ENCODE data around the gene SLC27A4.
"Not testable (repeated sequence)": the region's sequence is repeated elsewhere in the genome, so short reads cannot be mapped to it uniquely, and the experiment has no call there.

SLC27A4 gene

DNA sequence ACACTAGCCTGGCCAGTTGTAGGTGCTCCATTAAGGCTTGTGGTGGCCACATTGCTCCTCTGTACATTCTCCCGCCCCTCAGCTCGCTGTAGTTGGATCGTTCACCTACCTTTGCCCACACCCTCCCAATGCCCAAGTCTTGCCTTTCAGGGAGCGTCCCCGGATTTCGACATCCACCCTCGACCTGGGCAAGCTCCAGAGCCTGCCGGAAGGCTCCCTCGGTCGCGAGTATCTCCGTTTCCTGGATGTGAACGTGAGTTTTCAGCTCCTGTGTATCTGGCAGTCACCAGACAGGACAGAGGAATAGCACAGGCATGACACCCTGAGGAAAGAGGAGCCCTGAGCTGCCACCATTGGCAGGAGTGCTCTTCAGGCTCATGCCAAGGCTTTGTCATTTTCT lies 14.7 kb upstream of the SLC27A4 start:
- no peak for DNase-seq

DNA sequence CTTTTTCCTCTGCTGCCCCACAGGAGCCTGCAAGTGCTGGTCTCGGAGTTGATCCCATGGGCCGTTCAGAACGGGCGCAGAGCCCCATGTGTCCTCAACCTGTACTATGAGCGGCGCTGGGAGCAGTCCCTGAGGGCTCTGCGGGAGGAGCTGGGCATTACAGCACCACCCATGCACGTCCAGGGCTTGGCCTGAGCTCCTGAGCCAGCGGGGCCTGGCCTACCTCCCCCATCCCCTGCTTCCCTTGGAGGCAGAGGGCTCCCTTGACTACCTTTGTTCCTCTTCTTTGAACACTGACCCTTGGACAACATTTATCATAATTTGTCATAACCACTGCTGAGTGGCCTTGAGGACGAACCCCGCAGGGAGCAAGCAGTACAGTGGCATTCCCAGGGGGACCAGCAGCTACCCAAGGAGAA lies 6.9 kb upstream of the SLC27A4 start:
- no peak for DNase-seq

DNA sequence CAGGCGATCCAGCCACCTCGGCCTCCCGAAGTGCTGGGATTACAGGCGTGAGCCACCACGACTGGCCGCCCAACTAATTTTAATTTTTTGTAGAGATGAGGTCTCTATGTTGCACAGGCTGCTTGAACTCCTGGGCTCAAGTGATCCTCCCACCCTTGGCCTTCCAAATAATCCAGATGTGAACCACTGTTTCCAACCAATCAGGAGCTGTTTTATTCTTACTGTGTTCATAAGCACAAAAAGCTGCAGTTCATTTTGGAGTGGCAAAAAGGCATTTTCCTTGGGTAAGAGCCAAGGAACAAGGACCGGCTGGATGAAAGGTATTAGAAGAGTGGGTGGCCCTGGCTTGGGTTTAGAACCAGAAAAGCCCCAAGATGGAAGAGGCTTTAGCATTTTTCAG lies 5.2 kb upstream of the SLC27A4 start:
- no peak for DNase-seq

DNA sequence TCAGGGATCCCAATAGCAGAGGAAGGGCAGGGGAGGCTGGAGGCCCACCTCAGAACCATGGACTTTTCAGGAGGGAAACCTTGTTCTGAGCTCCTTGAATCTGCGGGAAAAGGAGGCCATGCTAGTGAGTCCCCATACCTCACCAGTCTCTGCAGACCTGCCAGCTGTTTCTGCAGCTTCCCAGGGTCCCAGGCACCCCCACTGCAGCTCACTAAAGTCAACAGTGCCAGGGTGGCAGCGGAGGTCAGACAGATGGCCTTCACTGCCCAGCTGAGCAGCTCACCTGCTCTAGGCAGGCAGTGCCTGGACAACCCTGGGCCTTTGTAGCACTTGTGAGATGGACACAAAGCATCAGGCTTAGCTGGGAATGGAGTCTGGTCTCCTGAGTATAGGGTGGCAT lies 4.4 kb upstream of the SLC27A4 start:
- no peak for DNase-seq

DNA sequence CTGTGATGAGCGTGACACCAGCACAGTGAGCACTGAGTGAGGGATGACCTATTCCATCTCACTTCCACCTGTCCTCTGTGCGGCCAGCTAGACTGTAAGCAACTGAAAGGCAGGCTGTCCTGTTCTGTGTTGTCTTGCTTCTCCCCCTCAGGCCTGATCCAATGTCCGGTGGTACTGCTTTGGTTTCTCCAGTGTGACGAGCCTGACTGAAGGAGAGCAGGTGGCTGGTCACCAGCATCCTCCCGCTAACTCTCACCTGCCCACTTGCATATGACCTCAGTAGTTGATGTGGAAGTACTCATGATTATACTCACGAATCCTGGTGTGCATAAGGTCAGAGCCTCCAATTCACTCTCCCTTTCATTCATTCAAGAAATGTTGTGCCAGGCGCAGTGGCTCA lies 2.4 kb upstream of the SLC27A4 start:
- no peak for DNase-seq

DNA sequence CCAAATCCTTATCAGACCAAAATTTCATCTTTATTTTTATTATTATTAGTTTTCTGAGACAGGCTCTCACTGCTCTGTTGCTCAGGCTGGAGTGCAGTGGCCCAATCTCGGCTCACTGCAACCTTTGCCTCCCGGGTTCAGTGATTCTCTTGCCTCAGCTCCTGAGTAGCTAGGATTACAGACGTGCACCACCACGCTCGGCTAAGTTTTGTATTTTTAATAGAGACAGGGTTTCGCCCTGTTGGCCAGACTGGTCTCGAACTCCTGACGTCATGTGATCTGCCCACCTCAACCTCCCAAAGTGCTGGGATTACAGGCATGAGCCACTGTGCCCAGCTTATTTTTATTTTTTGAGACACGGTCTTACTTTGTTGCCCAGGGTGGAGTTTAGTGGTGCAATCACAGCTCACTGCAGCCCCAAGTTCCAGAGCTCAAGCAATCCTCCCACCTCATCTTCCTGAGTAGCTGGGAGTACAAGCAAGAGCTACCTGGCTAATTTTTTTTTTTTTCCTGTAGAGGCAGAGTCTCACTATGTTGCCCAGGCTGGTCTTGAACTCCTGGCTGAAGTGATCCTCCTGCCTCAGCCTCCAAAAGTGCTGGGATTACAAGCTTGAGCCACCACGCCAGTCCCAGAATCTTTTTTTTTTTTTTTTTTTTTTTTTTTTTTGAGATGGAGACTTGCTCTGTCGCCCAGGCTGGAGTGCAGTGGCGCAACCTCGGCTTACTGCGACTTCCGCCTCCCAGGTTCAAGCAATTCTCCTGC lies 1.3 kb upstream of the SLC27A4 start:
- DNase-seq = not testable (repeated sequence)

DNA sequence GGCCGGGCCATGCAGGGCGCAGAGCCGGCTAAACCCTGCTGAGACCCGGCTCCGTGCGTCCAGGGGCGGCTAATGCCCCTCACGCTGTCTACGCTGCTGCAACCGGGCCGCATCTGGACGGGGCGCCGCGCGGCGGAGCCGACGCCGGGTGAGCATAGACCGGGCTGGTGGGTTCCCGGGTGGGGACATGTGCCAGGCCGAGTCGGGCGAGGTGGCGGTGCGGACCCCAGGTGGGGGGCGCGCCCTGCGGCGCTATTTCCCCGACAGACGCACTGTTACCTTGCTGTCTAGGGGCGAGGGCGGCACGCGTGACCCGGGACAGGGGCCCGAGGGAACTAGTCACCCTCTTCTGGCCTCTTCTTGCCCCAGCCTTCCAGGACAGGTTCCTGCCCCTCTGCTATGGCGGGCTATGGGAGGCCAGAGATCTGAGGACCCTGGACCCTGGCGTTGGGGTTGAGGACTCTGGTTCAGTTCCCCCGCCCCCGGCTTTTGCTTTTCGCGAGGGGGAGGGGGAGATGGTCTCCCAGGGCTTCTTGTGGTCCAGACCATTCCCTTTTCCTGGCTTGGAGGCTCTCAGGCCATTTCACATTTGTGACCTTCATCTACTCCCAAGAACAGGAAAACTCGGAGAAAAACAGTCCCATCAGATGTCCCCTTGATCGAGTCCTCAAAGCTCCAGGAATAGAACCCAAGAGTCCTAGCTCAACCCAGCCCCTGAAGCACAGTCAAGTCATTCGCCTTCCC lies 536 bp downstream of the SLC27A4 start:
- DNase-seq = no peak

DNA sequence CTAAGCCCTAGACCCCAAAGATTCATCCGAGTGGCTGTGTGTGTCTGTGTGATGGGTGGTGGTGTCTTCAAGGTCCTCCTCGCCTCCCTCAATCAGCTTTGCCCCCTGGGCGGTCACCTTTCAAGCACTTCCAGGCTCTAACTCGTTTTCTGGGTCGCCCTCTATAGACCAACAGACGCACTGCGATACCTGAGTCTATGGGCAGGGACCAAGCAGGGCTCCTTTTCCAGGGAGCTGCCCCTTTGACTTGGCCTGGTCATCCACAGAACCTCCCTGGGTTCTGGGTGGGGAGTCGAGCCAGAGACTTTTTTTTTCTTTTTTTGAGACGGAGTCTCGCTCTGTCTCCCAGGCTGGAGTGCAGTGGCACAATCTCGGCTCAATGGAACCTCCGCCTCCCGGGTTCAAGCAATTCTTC lies 1.1 kb downstream of the SLC27A4 start:
- DNase-seq = peak; percentile 58

DNA sequence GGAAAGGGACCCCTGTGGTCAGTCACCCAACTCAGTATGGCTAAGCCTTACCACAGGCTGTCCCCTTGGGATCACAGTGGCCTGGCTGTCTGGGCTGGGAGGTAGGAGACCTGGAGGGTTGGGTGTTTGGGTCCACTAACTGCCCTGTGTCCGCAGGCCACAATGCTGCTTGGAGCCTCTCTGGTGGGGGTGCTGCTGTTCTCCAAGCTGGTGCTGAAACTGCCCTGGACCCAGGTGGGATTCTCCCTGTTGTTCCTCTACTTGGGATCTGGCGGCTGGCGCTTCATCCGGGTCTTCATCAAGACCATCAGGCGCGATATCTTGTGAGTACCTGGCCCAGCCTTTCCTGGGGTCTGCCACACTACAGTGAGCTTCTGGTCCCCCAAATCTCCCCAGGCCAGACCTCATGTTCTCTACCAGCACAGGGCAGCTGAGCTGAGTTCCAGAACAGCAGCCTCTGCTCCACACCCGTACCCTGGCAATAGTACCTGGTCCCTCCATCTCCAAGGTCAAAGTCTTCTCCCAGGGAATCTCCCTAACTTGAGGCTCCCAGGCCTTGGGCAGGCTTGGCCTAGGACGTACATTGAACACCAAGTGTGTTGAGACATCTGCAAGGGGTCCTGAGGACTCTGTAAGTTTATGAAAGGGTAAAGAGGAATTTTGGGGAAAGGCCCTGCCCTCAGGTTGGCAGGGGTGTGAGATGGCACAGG lies 2.8 kb downstream of the SLC27A4 start:
- DNase-seq = no peak

DNA sequence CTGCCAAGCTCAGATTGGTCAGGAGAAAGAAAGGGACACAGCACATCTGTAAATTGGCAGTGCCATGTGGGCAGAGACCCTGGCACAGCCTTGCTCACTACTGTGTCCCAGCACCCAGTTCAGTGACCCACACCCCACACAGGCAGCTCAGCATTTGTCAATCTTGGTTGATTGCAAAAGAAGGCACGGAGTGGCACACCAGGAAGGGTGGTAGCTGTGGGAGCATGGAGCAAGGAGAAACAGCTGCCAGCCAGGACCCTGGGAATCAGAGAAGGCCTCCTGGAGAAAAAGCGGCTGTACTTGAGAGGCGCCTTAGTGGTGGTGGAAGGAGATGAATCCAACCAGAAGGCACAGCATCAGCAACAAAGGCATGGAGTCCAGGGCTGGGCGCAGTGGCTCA lies 3.5 kb downstream of the SLC27A4 start:
- no peak for DNase-seq

DNA sequence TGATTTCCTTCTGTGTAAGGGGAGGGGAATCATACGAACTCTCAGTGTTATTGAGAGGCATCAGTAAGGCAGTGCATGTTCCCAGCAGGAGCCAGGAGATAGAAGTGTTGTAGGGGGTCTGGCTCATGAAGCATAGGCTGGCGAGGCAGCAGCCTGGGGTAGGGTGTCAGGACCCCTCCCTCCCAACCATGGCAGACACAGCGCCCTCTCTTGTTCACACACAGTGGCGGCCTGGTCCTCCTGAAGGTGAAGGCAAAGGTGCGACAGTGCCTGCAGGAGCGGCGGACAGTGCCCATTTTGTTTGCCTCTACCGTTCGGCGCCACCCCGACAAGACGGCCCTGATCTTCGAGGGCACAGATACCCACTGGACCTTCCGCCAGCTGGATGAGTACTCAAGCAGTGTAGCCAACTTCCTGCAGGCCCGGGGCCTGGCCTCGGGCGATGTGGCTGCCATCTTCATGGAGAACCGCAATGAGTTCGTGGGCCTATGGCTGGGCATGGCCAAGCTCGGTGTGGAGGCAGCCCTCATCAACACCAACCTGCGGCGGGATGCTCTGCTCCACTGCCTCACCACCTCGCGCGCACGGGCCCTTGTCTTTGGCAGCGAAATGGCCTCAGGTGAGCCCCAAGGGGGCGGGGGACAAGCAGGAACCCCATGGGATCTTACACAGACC lies 4.7 kb downstream of the SLC27A4 start:
- DNase-seq = no peak

DNA sequence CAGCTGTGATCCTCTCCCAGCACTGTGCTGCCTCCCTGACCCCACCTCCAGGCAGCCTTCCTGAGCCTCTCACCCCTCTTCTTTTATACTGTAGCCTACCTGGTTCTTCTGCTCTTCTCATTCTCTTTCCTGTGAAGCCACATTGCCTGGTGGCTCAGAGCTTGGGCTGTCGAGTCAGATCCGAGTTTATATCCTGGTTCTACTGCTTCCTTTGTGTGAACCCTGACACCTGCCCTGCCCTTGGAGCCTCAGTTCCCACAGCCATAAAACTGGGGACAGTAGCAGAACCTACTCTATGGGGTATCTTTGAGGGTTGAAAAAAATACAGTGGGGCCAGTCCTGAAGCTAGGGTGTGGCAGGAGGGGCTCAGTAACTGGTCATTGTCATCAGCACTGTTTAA lies 8.8 kb downstream of the SLC27A4 start:
- DNase-seq = no peak

DNA sequence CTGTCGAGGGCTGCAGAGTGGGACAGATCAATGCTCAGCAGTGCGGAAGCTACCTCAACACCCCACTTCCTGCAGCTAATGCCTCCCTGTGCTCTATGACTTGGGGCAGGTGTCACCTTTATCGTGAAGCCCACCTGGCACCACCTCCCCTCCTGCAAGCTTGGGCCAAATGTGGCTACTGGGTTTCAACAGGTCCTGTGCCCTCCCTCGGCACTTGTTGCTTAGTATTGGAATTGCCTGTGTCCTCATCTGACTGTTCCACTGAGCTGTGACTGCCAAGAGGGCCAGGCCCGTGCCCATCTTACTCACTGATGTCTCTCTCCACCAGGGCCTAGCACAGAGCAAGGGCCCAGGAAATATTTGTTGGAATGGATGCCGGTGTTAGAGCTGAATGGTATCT lies 9.4 kb downstream of the SLC27A4 start:
- no peak for DNase-seq

DNA sequence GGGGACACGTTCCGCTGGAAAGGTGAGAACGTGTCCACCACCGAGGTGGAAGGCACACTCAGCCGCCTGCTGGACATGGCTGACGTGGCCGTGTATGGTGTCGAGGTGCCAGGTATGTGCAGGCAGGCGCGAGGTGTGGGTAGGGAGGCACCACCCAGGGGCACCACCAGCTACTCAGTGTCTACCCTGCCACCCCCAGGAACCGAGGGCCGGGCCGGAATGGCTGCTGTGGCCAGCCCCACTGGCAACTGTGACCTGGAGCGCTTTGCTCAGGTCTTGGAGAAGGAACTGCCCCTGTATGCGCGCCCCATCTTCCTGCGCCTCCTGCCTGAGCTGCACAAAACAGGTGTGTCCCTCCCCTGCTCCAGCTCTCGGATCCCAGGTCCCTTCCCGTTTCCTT lies 15.1 kb downstream of the SLC27A4 start:
- no peak for DNase-seq

DNA sequence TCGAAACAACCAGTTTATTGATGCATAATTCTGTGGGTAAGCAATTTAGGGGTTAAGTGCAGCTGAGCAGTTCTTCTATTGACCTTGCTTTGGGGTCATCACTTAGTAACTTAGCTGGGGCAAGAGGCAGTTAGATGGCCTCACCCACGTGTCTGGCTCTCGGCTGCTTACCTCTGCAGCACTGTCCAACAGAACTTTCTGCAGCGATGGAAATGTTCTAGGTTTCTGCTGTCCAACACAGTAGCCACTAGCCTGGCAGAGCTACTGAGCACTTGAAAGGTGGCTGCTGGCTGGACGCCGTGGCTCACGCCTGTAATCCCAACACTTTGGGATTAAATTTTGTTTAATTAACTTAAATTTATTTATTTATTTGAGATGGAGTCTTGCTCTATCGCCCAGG lies 17.8 kb downstream of the SLC27A4 start:
- DNase-seq = no peak

DNA sequence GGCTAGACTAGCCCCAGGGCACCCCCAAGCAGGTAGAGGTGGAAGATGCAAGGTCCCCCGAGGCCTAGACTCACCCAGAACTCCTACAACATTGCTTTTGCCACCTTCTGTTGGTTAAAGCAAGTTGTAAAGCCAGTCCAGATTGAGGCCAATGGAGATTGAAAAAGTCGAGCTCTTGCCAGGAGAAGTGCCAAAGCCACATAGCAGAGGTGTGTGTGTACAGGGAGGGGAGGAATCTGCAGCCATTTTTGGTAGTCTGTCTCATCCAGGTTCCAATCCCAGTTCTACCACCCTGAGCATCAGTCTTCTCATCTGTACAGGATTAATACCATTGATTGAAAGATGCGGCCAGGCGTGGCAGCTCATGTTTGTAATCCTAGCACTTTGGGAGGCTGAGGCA lies 18.5 kb downstream of the SLC27A4 start:
- DNase-seq = no peak

DNA sequence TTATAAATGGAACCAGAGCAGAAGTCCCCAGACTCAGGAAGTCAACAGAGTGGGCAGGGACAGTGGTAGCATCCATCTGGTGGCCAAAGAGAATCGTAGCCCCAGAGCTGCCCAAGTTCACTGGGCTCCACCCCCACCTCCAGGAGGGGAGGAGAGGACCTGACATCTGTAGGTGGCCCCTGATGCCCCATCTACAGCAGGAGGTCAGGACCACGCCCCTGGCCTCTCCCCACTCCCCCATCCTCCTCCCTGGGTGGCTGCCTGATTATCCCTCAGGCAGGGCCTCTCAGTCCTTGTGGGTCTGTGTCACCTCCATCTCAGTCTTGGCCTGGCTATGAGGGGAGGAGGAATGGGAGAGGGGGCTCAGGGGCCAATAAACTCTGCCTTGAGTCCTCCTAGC lies 20.5 kb downstream of the SLC27A4 start:
- DNase-seq = no peak

DNA sequence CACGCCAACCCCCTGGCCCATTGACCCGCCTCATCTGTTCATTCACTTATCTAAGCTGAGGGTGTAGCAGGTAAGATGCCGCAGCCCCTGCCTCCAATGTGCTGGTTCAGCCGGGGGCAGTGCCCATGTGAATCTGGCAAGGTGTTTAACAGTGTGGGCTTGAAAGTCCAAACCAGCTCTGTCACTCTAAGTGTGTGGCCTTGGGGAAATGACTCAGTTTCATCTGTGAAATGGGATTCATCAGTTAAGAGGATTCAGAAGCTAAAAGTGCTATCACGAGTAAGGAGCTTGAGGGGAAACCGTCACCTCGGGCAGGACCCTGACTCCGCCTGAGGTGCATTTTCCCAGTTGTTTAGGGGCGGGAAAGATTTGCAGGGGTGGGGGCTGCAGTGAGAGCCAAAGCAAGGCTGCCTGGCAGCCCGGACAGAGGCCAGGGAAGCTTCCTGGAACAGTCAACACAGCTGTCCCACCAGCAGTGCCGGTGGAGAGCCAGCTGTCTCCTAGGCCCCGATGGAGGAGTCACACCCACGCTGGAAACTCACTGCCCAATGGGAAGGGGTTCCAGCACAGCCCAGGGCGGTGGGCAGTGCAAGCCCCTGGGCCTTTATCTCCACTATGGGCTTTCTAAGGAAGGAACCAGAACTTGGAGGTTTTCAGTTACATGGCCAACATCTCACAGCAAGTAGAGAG lies 21.1 kb downstream of the SLC27A4 start:
- DNase-seq = no peak

DNA sequence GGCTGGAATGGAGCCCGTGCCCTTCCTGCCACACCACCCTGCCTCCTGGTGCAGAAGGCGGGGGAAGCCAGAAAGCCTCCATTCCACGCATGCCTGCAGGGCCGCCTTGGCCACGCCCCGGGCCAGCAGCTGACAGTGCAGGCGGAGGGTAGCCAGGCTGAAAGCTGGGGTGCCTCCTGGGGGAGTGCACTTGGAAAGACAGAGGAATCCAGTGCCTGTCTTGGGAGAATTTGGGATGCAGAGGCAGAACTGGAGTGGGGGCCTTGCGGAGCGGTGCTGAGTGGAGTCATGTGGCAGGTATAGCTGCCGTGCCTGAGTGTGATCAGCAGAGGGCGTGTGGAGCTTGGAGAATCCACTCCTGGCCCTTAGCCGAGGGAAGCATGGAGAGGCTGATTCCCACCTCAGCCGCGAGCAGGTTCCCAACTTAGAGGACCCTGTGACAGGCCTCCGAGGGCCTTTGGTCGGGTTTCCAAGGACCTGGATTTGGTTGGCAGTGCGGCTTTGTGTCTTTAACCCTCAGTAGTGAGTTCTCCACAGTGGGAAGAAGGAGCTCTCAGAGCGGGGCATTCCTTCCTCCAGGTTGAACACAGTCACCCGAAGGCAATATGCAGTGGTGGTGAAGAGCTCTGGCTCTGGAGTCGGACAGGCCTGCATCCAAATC lies 21.8 kb downstream of the SLC27A4 start:
- DNase-seq = peak; percentile 82

DNA sequence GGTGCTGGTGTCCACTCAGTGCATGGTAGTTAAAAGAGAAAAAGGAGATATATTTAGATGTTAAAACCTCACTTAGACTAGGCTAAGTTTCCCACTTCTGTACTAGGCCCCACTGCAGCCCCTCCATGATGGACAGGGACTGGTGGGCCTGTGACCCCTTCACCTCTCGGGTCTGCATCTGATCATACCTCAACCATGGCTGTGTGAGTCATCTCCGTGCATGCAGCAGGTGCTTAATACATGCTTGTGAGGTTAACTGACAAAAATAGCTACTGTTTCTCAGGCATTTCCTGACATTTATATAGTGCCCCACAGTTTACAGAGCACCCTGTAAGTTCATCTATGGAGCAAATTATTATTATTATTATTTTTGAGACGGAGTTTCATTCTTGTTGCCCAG lies 22.4 kb downstream of the SLC27A4 start:
- DNase-seq = no peak

DNA sequence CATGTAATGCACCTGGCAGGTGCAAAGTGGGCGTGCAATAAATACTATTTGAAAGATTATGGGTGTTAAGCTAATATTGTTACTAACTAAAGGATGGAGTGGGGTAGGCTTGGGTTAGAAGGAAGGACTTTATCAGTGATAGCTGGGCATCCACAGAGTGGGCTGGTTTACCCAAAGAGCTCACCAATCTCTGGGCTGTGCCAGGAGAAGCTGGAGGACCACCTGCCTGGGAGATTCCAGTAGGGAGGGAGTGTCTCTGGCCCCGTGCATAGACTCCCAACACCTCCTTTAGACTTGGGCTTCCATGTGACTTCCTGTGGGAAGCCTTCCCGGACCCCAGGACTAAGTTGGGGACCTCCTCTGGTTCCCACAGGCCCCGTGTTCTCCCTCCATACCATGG lies 25.2 kb downstream of the SLC27A4 start:
- DNase-seq = no peak

DNA sequence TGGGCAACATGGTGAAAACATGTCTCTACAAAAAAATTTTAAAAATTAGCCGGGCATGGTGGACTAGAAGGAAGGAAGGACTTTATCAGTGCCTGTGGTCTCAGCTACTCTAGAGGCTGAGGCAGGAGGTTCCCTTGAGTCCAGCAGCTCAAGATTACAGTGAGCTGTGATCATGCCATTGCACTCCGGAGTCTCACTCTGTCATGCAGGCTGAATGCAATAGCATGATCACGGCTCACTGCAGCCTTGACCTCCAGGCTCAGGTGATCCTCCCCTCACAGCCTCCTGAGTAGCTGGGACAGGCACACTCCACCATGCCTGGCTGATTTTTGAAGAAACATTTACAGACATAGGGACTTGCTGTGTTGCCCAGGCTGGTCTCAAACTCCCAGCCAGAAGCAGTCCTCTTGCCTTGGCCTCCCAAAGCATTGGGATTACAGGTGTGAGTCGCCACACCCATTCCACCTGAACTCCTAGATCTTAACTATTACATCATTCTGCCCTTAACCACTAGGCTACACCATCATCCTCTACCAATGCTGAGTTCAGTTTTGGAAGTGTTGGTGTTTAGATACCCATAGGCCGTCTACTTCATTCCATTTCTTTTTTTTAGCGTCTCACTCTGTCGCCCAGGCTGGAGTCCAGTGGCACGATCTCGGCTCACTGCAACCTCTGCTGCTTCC lies 28.8 kb downstream of the SLC27A4 start:
- no peak for DNase-seq
